HL-60/S4 treated with phorbol 12-myristate 13-acetate at 8.2 ng/mL for 4 days and 3 days (cell line): Measurements from ENCODE around the gene SARM1.

ENCODE experiments used
- in situ Hi-C: fragments of 300-500 bp; cut with MboI; formaldehyde crosslinking; loops from 2 replicates; pipeline ENCODE4 v1.15.0; 2022; ENCODE audit warnings: low sequenced_read_pairs

SARM1 gene

GRCh38 chr17:28392491-28392890, 21.0 kb downstream of the SARM1 start:
- in situ Hi-C loops: no loop called here

GRCh38 chr17:28394337-28395116, 23.0 kb downstream of the SARM1 start:
- in situ Hi-C loops: no loop called here

GRCh38 chr17:28395426-28395825, 23.9 kb downstream of the SARM1 start:
- in situ Hi-C loops: no loop called here

GRCh38 chr17:28395968-28396367, 24.5 kb downstream of the SARM1 start:
- in situ Hi-C loops: no loop called here

- in situ Hi-C loops: no loop called here
Measured at GRCh38 chr17:28396635-28397239, 25.2 kb downstream of the SARM1 start.

GRCh38 chr17:28397275-28397674, 25.8 kb downstream of the SARM1 start:
- in situ Hi-C loops: no loop called here

- in situ Hi-C loops: no loop called here
Measured at GRCh38 chr17:28397687-28398279, 26.3 kb downstream of the SARM1 start.

GRCh38 chr17:28398280-28398981, 26.9 kb downstream of the SARM1 start:
- in situ Hi-C loops: no loop called here

GRCh38 chr17:28399808-28400207, 28.3 kb downstream of the SARM1 start:
- in situ Hi-C loops: no loop called here

GRCh38 chr17:28402224-28402630, 30.7 kb downstream of the SARM1 start:
- in situ Hi-C loops: no loop called here

- in situ Hi-C loops: no loop called here
Measured at GRCh38 chr17:28402844-28403243, 31.4 kb downstream of the SARM1 start.

- in situ Hi-C loops: no loop called here
Measured at GRCh38 chr17:28404007-28404406, 32.5 kb downstream of the SARM1 start.

GRCh38 chr17:28404461-28404811, 32.9 kb downstream of the SARM1 start:
- in situ Hi-C loops: no loop called here

GRCh38 chr17:28404812-28405570, 33.5 kb downstream of the SARM1 start:
- in situ Hi-C loops: no loop called here

GRCh38 chr17:28405632-28406472, 34.4 kb downstream of the SARM1 start, which contains the start of gene SLC46A1:
TSS of gene SLC46A1 (minus strand) at chr17:28406212. CDS start at chr17:28406114, 98 bp downstream.
- in situ Hi-C loops: no loop called here

GRCh38 chr17:28406473-28406814, 35.0 kb downstream of the SARM1 start:
- in situ Hi-C loops: no loop called here

- in situ Hi-C loops: no loop called here
Measured at GRCh38 chr17:28407130-28407973, 35.9 kb downstream of the SARM1 start.

- in situ Hi-C loops: no loop called here
Measured at GRCh38 chr17:28407974-28408306, 36.4 kb downstream of the SARM1 start.

GRCh38 chr17:28412099-28412498, 40.6 kb downstream of the SARM1 start:
- in situ Hi-C loops: no loop called here
